ENCODE measurements around the gene CHPT1. TPM values are rescaled to one million over a fixed set of nuclear protein-coding genes. Genes with fewer than 3 reads are reported as not detected.
A peak's percentile ranks its signal among the peaks of the same experiment; 100 is the strongest.

CHPT1 gene
- total and polyA plus RNA-seq, 5 donors from 2014 or later: 2.8 to 15.3 (median 10.2) TPM

DNA sequence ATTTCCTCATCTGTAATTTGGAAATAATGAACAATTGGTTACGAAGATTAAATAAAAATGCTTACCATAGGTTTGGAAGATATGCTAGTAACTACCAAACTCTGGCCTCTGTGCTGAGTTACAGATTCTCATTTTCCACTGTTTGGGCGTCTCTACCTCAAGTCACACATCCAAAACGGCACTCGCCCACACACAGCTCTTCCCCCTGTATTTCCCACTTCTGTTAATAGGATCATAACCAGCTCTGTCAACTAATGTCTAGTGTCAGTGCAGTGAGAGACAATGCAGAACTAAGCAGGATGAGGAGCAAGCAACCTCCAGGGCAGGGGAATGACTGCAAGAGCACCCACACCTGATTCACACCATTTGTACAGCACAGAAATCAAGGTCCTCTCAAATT is 52.7 kb downstream of the CHPT1 start:
- no peaks in the 10 kb centered on the region for H3K27me3 Mint-ChIP-seq
- no peak for DNase-seq
- peaks cover 0 to 2% (median 0%) of the 10 kb centered on the region in 4 donors for H3K4me1 Mint-ChIP-seq
- H3K36me3 Mint-ChIP-seq: peaks cover 61% of the 10 kb centered on the region
- no peak overlapping the region for H3K27ac ChIP-seq (ENCODE audit: insufficient read depth, low read length, poor library complexity, severe bottlenecking)
- H3K27me3 ChIP-seq (ENCODE audit: control insufficient read depth, insufficient read depth, low read length): no peaks in the 10 kb centered on the region
- H3K36me3 ChIP-seq (ENCODE audit: control insufficient read depth, insufficient read depth, low read length): peaks cover 54% of the 10 kb centered on the region
- no peak for ATAC-seq (ENCODE audit: low read depth in 2 of 2)
- no peak overlapping the region for H3K4me3 ChIP-seq (ENCODE audit: low read depth, low read length)
- no peaks in the 10 kb centered on the region for H3K4me1 ChIP-seq (ENCODE audit: control insufficient read depth, insufficient read depth, low read length, poor library complexity, severe bottlenecking)
- H3K27ac Mint-ChIP-seq: peak overlapping the region in 1 of 3 donors; percentile 81
- H3K9me3 ChIP-seq (ENCODE audit: control insufficient read depth in 2 of 2, low read length in 2 of 2): no peaks in the 10 kb centered on the region
- no peaks in the 10 kb centered on the region for H3K9me3 Mint-ChIP-seq
- no peak overlapping the region for H3K4me3 Mint-ChIP-seq

DNA sequence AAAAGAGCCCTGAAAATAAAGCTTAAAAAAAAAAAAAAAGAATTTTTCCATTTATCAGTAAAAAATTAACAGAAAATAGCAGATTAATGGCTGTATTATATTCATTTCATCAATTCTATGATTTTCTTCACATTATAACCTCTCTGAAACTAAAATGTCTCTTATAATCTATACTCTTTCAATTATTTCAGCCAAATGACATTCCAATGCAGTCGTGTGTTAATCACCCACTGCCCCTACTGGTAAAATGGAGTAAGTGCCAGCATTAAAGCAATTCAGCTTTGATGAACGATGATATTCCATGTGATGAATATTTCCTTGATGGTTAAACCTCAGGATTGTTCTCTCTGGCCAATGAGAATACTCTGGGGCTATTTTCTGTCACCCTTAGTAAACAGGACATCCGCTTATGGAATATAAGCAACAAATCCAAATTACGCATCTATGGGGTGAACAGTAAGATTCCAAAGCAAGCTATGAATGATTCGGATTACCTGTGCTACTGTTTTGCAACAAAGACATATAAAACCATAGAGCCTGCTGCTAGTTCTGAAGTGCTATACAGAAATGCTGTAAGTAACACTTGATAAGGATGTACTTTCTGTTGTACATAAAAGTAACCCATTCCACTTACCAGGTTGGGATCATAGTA is 62.1 kb downstream of the CHPT1 start:
- H3K27me3 Mint-ChIP-seq: no peaks in the 10 kb centered on the region
- Histone ChIP-seq H3K4me3 (ENCODE audit: low read depth, low read length) (no peak overlapping the region), H3K27ac (ENCODE audit: insufficient read depth, low read length, poor library complexity, severe bottlenecking) (no peak overlapping the region), H3K27me3 (ENCODE audit: control insufficient read depth, insufficient read depth, low read length) (no peaks in the 10 kb centered on the region), H3K9me3 (ENCODE audit: control insufficient read depth in 2 of 2, low read length in 2 of 2) (no peaks in the 10 kb centered on the region), H3K4me1 (ENCODE audit: control insufficient read depth, insufficient read depth, low read length, poor library complexity, severe bottlenecking) (no peaks in the 10 kb centered on the region), H3K36me3 (ENCODE audit: control insufficient read depth, insufficient read depth, low read length) (peaks cover 43% of the 10 kb centered on the region)
- no peaks in the 10 kb centered on the region for H3K9me3 Mint-ChIP-seq
- ATAC-seq (ENCODE audit: low read depth in 2 of 2) (no peak), DNase-seq (peak in 2 of 3 donors; percentile 31 to 36)
- H3K27ac Mint-ChIP-seq: peak overlapping the region in 1 of 3 donors; percentile 52
- peaks cover 0 to 4% (median 2%) of the 10 kb centered on the region in 4 donors for H3K4me1 Mint-ChIP-seq
- no peak overlapping the region for H3K4me3 Mint-ChIP-seq
- H3K36me3 Mint-ChIP-seq: peaks cover 45% of the 10 kb centered on the region

DNA sequence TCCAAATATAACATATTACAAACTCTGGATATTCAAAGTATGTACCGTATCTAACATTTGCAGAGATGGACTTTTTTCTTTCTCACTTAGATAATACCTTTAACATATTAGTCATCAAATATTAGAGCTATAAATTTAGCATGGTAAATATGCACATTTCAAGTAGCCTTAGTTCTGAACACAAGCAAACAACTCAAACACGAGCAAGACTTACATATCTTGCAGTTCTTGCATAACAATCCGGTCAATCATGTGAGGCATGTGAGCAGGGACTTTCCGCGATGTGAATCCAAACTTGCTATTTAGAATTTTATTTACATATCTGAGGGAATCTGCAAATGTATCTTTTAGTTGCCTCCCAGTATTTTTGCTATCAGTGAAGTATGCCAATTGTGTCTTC is 63.9 kb downstream of the CHPT1 start:
- no peaks in the 10 kb centered on the region for H3K9me3 ChIP-seq (ENCODE audit: control insufficient read depth in 2 of 2, low read length in 2 of 2)
- no peak overlapping the region for H3K27ac ChIP-seq (ENCODE audit: insufficient read depth, low read length, poor library complexity, severe bottlenecking)
- DNase-seq (no peak), ATAC-seq (ENCODE audit: low read depth in 2 of 2) (no peak)
- peaks cover 33% of the 10 kb centered on the region for H3K36me3 Mint-ChIP-seq
- no peaks in the 10 kb centered on the region for H3K9me3 Mint-ChIP-seq
- H3K4me1 Mint-ChIP-seq: peaks cover 0 to 4% (median 2%) of the 10 kb centered on the region in 4 donors
- H3K27me3 ChIP-seq (ENCODE audit: control insufficient read depth, insufficient read depth, low read length): no peaks in the 10 kb centered on the region
- H3K27me3 Mint-ChIP-seq: no peaks in the 10 kb centered on the region
- no peak overlapping the region for H3K4me3 Mint-ChIP-seq
- H3K27ac Mint-ChIP-seq: no peak overlapping the region
- no peaks in the 10 kb centered on the region for H3K4me1 ChIP-seq (ENCODE audit: control insufficient read depth, insufficient read depth, low read length, poor library complexity, severe bottlenecking)
- H3K36me3 ChIP-seq (ENCODE audit: control insufficient read depth, insufficient read depth, low read length): peaks cover 48% of the 10 kb centered on the region
- no peak overlapping the region for H3K4me3 ChIP-seq (ENCODE audit: low read depth, low read length)

DNA sequence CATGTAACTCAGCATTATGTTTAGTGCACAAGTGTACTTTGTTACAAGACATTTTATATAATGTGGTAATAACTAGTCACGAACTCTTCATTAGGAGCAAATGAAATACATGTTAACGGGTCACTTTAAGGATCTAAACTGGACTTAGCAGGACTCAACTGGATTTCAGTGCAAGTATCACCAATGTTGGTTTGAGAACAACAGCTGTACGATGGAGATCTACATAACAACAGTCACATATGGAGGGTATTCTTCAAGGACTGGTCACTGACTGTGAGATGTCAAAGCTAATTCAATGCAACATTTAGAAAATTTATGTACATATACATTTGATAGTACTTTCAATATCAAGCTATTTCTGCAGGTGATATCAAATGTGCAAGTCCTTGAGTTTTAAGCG is 64.3 kb downstream of the CHPT1 start:
- no peaks in the 10 kb centered on the region for H3K4me1 ChIP-seq (ENCODE audit: control insufficient read depth, insufficient read depth, low read length, poor library complexity, severe bottlenecking)
- H3K27me3 ChIP-seq (ENCODE audit: control insufficient read depth, insufficient read depth, low read length): no peaks in the 10 kb centered on the region
- no peaks in the 10 kb centered on the region for H3K9me3 Mint-ChIP-seq
- DNase-seq (no peak), ATAC-seq (ENCODE audit: low read depth in 2 of 2) (no peak)
- H3K27ac Mint-ChIP-seq: no peak overlapping the region
- peaks cover 0 to 3% (median 1%) of the 10 kb centered on the region in 4 donors for H3K4me1 Mint-ChIP-seq
- H3K36me3 Mint-ChIP-seq: peaks cover 32% of the 10 kb centered on the region
- H3K4me3 ChIP-seq (ENCODE audit: low read depth, low read length): no peak overlapping the region
- H3K36me3 ChIP-seq (ENCODE audit: control insufficient read depth, insufficient read depth, low read length): peaks cover 44% of the 10 kb centered on the region
- no peak overlapping the region for H3K27ac ChIP-seq (ENCODE audit: insufficient read depth, low read length, poor library complexity, severe bottlenecking)
- no peak overlapping the region for H3K4me3 Mint-ChIP-seq
- no peaks in the 10 kb centered on the region for H3K27me3 Mint-ChIP-seq
- H3K9me3 ChIP-seq (ENCODE audit: control insufficient read depth in 2 of 2, low read length in 2 of 2): no peaks in the 10 kb centered on the region

DNA sequence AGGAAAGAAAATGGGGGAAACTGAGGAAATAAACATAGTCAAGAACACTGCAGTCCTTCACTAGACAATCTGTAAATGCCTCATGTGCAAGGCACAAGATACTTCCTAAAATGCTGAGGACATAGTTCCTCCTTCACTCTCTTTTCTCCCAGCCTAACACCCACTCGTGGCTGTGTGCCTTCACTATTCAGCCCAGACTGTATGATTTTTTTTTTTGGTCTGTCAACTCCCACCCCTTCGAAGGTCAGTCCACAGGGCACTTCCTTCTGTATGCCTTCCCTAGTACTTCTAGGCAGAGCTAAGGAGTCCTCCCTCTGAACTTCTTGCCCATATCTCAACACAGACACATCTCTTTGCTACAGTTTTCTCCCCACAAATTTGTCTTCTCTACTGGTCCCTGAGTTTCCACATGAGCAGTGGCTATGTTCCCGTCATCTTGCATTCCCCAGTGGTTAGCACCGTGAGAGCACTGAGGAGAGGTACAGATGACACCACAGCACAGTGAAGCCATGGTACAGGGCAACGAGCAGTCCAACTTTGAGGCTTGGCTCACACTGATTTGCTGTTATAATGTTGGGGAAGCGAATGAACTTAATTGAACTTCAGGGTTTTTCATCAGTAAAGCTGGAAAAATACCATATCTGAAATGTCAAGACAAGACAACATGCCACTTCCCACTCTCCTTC is 65.9 kb downstream of the CHPT1 start:
- H3K9me3 Mint-ChIP-seq: no peaks in the 10 kb centered on the region
- no peaks in the 10 kb centered on the region for H3K9me3 ChIP-seq (ENCODE audit: control insufficient read depth in 2 of 2, low read length in 2 of 2)
- no peaks in the 10 kb centered on the region for H3K4me1 ChIP-seq (ENCODE audit: control insufficient read depth, insufficient read depth, low read length, poor library complexity, severe bottlenecking)
- DNase-seq (no peak), ATAC-seq (ENCODE audit: low read depth in 2 of 2) (no peak)
- H3K27ac ChIP-seq (ENCODE audit: insufficient read depth, low read length, poor library complexity, severe bottlenecking): no peak overlapping the region
- H3K36me3 Mint-ChIP-seq: peaks cover 31% of the 10 kb centered on the region
- peaks cover 0 to 3% (median 0%) of the 10 kb centered on the region in 4 donors for H3K4me1 Mint-ChIP-seq
- peaks cover 46% of the 10 kb centered on the region for H3K36me3 ChIP-seq (ENCODE audit: control insufficient read depth, insufficient read depth, low read length)
- peak overlapping the region in 1 of 3 donors; percentile 27 for H3K27ac Mint-ChIP-seq
- no peaks in the 10 kb centered on the region for H3K27me3 ChIP-seq (ENCODE audit: control insufficient read depth, insufficient read depth, low read length)
- no peak overlapping the region for H3K4me3 Mint-ChIP-seq
- H3K27me3 Mint-ChIP-seq: no peaks in the 10 kb centered on the region
- no peak overlapping the region for H3K4me3 ChIP-seq (ENCODE audit: low read depth, low read length)

DNA sequence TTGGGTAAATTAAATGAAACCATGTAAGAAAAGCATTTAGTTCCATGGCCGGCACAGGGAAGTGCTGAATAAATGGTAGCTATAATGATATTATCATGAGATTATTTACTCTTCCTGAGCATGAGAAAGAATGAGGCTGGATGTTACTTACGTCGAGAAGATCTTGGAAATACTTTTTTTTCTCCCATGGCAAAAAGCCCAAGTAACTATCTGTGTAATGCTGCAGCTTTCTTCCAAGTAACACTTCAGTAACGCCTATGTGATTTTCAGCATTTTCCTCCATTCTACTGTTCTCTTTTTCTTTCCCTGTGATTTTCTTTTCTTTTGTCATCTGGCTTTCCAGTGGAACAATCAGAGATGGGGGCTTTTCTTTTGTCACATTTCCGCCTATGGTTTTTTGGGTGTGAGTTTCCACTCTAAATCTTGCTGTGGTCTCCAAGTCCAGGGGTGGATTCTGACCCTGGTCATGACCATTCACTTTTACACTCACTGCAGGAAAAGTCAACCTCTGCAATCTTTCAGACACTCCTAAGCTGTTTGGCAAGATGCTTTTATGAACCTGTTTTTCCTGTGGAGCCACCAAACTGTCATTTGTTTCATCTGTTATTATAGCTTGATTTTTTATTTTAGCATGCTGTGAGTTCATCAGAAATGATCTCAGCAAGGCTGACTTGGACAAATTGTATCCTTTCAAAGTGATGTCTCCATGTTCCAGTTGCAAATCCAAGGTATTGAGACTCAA is 66.8 kb downstream of the CHPT1 start:
- peaks cover 31% of the 10 kb centered on the region for H3K36me3 Mint-ChIP-seq
- H3K4me1 Mint-ChIP-seq: peaks cover 0 to 5% (median 0%) of the 10 kb centered on the region in 4 donors
- no peak overlapping the region for H3K27ac ChIP-seq (ENCODE audit: insufficient read depth, low read length, poor library complexity, severe bottlenecking)
- H3K27ac Mint-ChIP-seq: peak overlapping the region in 1 of 3 donors; percentile 27
- H3K9me3 Mint-ChIP-seq: no peaks in the 10 kb centered on the region
- H3K9me3 ChIP-seq (ENCODE audit: control insufficient read depth in 2 of 2, low read length in 2 of 2): no peaks in the 10 kb centered on the region
- H3K4me3 ChIP-seq (ENCODE audit: low read depth, low read length): no peak overlapping the region
- H3K27me3 ChIP-seq (ENCODE audit: control insufficient read depth, insufficient read depth, low read length): no peaks in the 10 kb centered on the region
- no peak overlapping the region for H3K4me3 Mint-ChIP-seq
- H3K36me3 ChIP-seq (ENCODE audit: control insufficient read depth, insufficient read depth, low read length): peaks cover 47% of the 10 kb centered on the region
- DNase-seq (no peak), ATAC-seq (ENCODE audit: low read depth in 2 of 2) (no peak)
- H3K4me1 ChIP-seq (ENCODE audit: control insufficient read depth, insufficient read depth, low read length, poor library complexity, severe bottlenecking): no peaks in the 10 kb centered on the region
- H3K27me3 Mint-ChIP-seq: no peaks in the 10 kb centered on the region

DNA sequence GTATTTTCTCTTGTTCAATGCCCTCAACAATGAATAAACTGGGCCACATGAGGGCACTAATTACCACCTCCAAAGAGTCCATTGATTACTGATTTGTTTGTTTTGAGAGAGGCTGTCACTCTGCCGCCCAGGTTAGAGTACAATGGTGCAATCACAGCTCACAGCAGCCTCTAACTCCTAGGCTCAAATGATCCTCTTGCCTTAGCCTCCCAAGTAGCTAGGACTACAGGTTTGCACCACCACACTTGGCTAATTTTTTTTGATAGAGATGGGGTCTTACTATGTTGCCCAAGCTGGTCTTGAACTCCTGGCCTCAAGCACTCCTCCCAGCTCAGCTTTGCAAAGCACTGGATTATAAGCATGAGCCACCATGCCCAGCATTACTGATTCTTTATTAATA is 70.1 kb downstream of the CHPT1 start:
- peaks cover 0 to 5% (median 0%) of the 10 kb centered on the region in 4 donors for H3K4me1 Mint-ChIP-seq
- Histone ChIP-seq H3K9me3 (ENCODE audit: control insufficient read depth in 2 of 2, low read length in 2 of 2) (no peaks in the 10 kb centered on the region), H3K4me1 (ENCODE audit: control insufficient read depth, insufficient read depth, low read length, poor library complexity, severe bottlenecking) (no peaks in the 10 kb centered on the region), H3K4me3 (ENCODE audit: low read depth, low read length) (no peak overlapping the region), H3K27ac (ENCODE audit: insufficient read depth, low read length, poor library complexity, severe bottlenecking) (no peak overlapping the region), H3K27me3 (ENCODE audit: control insufficient read depth, insufficient read depth, low read length) (no peaks in the 10 kb centered on the region), H3K36me3 (ENCODE audit: control insufficient read depth, insufficient read depth, low read length) (peaks cover 47% of the 10 kb centered on the region)
- H3K36me3 Mint-ChIP-seq: peaks cover 30% of the 10 kb centered on the region
- H3K9me3 Mint-ChIP-seq: no peaks in the 10 kb centered on the region
- no peak for ATAC-seq (ENCODE audit: low read depth in 2 of 2)
- H3K27me3 Mint-ChIP-seq: no peaks in the 10 kb centered on the region
- no peak overlapping the region for H3K4me3 Mint-ChIP-seq
- peak overlapping the region in 1 of 3 donors; percentile 18 for H3K27ac Mint-ChIP-seq
- no peak for DNase-seq

Data from CD4-positive, CD25-positive, alpha-beta regulatory T cell (primary cell).